ENCODE data around the gene SRGAP3. TPM values are rescaled to one million over a fixed set of nuclear protein-coding genes. Genes with fewer than 3 reads are reported as not detected.

Gene SRGAP3
- total RNA-seq, 6 experiments from 2014 or later, result 1.8 to 5.2 (median 3.1) TPM

GRCh38 chr3:8969241-8969640 is 280.2 kb downstream of the SRGAP3 start:
- no peak for TF ChIP-seq POLR2A (IDR thresholded peaks at IDR 0.05)
- TF ChIP-seq, protein P1, sequence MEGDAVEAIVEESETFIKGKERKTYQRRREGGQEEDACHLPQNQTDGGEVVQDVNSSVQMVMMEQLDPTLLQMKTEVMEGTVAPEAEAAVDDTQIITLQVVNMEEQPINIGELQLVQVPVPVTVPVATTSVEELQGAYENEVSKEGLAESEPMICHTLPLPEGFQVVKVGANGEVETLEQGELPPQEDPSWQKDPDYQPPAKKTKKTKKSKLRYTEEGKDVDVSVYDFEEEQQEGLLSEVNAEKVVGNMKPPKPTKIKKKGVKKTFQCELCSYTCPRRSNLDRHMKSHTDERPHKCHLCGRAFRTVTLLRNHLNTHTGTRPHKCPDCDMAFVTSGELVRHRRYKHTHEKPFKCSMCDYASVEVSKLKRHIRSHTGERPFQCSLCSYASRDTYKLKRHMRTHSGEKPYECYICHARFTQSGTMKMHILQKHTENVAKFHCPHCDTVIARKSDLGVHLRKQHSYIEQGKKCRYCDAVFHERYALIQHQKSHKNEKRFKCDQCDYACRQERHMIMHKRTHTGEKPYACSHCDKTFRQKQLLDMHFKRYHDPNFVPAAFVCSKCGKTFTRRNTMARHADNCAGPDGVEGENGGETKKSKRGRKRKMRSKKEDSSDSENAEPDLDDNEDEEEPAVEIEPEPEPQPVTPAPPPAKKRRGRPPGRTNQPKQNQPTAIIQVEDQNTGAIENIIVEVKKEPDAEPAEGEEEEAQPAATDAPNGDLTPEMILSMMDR (IDR thresholded peaks at IDR 0.05), result no peak
- Histone ChIP-seq H3K4me1 (peaks cover 0 to 25% (median 8%) of the 10 kb centered on the region in 4 donors), H3K27me3 (no peaks in the 10 kb centered on the region), H3K9me3 (no peaks in the 10 kb centered on the region), H3K4me3 (no peak overlapping the region), H3K36me3 (no peaks in the 10 kb centered on the region), H3K27ac (no peak overlapping the region)
- intact Hi-C loops (cut with DNase I), result loop anchor here in 1 of 2 donors (5.0 kb wide), 1 partner anchor 98 kb away; no protein-coding TSS in a partner anchor
- ATAC-seq (no peak), DNase-seq (no peak)
- 40% methylated on average over 4 of the region's 4 CpGs for WGBS (ENCODE audit: insufficient coverage, low coverage, low lambda C conversion rate, missing lambda C conversion rate)

DNA sequence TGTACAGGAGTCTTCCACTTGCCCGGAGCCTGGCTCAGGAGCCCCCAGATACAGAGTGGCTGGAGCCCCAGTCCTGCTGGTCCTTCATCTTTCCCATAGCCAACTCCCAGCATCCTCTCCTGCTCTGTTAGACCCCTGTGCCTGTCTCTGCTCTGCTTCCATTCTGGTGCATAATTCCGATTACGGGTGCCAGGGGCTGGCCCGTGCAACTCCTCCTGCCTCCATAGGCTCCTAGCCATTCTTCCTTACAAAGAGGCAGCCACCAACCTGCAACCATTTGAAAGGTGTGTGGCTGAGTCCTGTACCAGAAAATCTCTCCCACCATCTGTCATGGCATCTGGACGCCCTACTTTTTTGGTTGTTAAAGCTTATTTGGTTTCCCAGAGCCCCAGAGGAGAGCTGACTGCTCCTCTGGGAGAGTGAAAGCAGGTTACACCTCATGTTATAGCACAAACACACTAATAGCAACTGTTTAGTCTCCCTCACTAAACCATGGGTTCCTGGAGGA is 281.0 kb downstream of the SRGAP3 start:
- ATAC-seq, result no peak
- no CpG with 5 or more reads among the region's 5 CpGs for WGBS (ENCODE audit: insufficient coverage, low coverage, low lambda C conversion rate, missing lambda C conversion rate)
- peaks cover 0 to 33% (median 11%) of the 10 kb centered on the region in 4 donors for H3K4me1 ChIP-seq
- no peaks in the 10 kb centered on the region for H3K9me3 ChIP-seq
- no peak for TF ChIP-seq POLR2A (IDR thresholded peaks at IDR 0.05)
- TF ChIP-seq, protein P1 (IDR thresholded peaks at IDR 0.05), result no peak
- no peaks in the 10 kb centered on the region for H3K36me3 ChIP-seq
- DNase-seq, result no peak
- intact Hi-C loops (cut with DNase I), result loop anchor here in 1 of 2 donors (5.0 kb wide), 1 partner anchor 99 kb away; no protein-coding TSS in a partner anchor
- H3K4me3 ChIP-seq, result no peak overlapping the region
- H3K27ac ChIP-seq, result no peak overlapping the region
- no peaks in the 10 kb centered on the region for H3K27me3 ChIP-seq

GRCh38 chr3:8967553-8967952 is 281.9 kb downstream of the SRGAP3 start:
- Histone ChIP-seq H3K4me1 (peaks cover 0 to 36% (median 11%) of the 10 kb centered on the region in 4 donors), H3K27ac (no peak overlapping the region), H3K27me3 (no peaks in the 10 kb centered on the region), H3K36me3 (no peaks in the 10 kb centered on the region), H3K4me3 (no peak overlapping the region), H3K9me3 (no peaks in the 10 kb centered on the region)
- WGBS (ENCODE audit: insufficient coverage, low coverage, low lambda C conversion rate, missing lambda C conversion rate), result 90% methylated on average over 5 of the region's 5 CpGs
- no peak for DNase-seq
- no peak for ATAC-seq
- TF ChIP-seq POLR2A (IDR thresholded peaks at IDR 0.05), result no peak
- TF ChIP-seq, protein P1 (IDR thresholded peaks at IDR 0.05), result no peak
- intact Hi-C loops (cut with DNase I), result loop anchor here in 1 of 2 donors (5.0 kb wide), 1 partner anchor 100 kb away; no protein-coding TSS in a partner anchor

DNA sequence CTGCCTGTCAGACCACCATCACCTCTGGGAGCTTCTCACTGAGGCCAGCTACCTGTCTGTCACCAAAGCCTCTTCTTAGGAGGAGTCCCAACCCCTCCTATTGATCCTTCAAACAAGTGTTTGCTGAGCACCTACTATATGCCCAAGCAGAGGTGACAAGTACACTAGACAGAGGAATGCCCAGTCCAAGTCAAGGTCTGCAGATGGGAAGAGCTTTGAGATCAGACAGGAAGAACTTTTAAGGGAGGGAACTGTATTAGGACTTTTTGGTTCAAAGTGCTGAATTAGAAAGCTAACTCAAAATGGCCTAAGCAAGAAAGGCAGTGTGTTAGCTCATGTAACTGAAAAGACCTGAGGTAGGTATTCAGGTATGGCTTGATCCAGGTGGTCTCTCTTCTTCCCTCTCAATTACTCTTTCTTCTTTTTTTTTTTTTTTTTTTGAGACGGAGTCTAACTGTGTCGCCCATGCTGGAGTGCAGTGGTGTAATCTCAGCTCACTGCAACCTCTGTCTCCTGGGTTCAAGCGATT is 282.6 kb downstream of the SRGAP3 start:
- ATAC-seq (no peak), DNase-seq (no peak)
- no peak overlapping the region for H3K4me3 ChIP-seq
- intact Hi-C loops (cut with DNase I), result loop anchor here in 1 of 2 donors (5.0 kb wide), 1 partner anchor 100 kb away; no protein-coding TSS in a partner anchor
- 95% methylated on average over 3 of the region's 3 CpGs for WGBS (ENCODE audit: insufficient coverage, low coverage, low lambda C conversion rate, missing lambda C conversion rate)
- no peaks in the 10 kb centered on the region for H3K27me3 ChIP-seq
- TF ChIP-seq POLR2A (IDR thresholded peaks at IDR 0.05), result no peak
- TF ChIP-seq, protein P1 (IDR thresholded peaks at IDR 0.05), result no peak
- no peak overlapping the region for H3K27ac ChIP-seq
- no peaks in the 10 kb centered on the region for H3K9me3 ChIP-seq
- H3K36me3 ChIP-seq, result no peaks in the 10 kb centered on the region
- peaks cover 0 to 42% (median 11%) of the 10 kb centered on the region in 4 donors for H3K4me1 ChIP-seq
